Measurements from ENCODE around the gene PSEN2. TPM values are rescaled to one million over a fixed set of nuclear protein-coding genes. Genes with fewer than 3 reads are reported as not detected.

The PSEN2 gene
- total RNA-seq, 2 donors from 2014 or later, result 22.0 to 24.3 TPM

DNA sequence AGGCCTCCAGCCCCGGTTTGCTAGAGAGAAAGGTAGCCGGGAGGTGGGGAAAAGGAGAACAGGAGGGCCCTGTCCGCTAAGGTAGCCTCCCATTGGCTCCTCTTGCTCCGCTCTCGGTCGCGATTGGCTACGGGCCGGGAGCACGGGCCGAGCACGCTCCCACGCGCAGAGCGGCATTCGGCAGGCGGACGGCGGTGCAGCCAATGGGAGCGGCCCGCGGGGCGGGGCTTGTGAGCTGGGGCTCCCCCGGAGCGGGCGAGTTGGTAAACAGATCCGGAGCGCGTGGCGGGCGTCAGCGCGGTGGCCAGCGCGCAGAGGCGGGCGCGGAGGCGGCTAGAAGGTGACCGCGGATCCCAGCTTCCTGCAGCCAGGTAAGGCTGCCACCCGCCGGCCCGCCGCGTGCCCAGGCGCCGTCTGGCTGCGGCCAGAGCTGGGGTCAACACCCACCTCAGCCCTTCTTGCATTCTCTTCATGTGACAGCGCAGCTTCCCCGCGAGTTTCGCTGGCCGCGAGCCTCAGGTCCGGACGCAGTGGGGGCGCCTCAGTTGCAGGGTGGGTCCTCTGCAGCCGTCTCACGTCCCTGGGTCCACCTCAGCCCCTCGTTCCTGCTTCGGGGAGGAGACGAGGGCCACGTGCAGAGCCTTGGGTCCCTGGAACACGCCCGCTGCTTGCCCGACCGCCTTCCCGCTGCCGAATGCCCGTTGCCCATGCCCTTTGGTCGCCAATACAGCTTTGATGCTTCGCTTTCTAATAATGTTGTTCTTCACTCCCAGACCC lies 69.8 kb downstream of the PSEN2 start, which contains the start of gene COQ8A:
TSS of gene COQ8A (plus strand) at position 266 of the 777 bp plus-strand sequence. CDS start 21,092 bp downstream, outside the sequence.
- intact Hi-C loops (cut with DNase I), result loop anchor here in 1 of 2 donors (1.0 kb wide), 1 partner anchor 34 kb away; no protein-coding TSS in a partner anchor
- peak; percentile 99 for DNase-seq (ENCODE audit: low spot score)

DNA sequence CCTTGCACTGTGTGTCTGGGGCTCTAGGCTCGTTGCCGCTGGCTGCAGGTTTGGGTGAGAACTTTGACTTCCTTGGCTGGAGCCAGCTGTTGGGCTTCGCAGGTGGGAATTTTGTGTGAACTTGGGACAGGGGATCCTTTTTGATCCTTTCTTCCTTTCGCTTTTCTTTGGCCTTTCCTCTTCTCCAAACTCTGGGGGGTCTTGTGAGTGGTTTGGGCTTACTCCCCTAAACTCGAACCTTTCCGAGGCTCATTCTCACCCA lies 70.3 kb downstream of the PSEN2 start:
- DNase-seq (ENCODE audit: low spot score), result no peak
- intact Hi-C loops (cut with DNase I), result loop anchor here in 1 of 2 donors (1.0 kb wide), 1 partner anchor 34 kb away; no protein-coding TSS in a partner anchor

DNA sequence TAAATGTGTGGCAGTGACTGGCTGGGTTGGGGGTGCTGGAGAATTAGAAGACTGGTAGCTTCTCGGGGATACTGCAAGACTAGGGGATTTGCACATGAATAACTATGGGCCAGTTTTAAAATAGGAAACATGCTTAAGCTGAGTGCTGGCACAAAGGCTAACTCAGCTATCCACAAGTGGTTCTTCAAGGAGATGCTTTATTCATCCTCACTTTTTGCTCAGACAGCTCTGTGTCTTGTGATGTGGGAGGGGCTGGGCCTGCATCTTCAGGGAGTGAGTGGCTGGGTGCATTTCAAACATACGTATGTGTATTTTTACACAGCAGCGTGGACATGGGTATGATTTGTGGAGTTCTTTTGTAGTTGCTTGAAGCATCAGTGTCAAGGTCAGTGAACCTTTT lies 72.0 kb downstream of the PSEN2 start:
- DNase-seq (ENCODE audit: low spot score), result no peak
- intact Hi-C loops (cut with DNase I), result no loop called here

GRCh38 chr1:226943156-226943555 lies 72.7 kb downstream of the PSEN2 start:
- DNase-seq (ENCODE audit: low spot score), result no peak
- intact Hi-C loops (cut with DNase I), result no loop called here

DNA sequence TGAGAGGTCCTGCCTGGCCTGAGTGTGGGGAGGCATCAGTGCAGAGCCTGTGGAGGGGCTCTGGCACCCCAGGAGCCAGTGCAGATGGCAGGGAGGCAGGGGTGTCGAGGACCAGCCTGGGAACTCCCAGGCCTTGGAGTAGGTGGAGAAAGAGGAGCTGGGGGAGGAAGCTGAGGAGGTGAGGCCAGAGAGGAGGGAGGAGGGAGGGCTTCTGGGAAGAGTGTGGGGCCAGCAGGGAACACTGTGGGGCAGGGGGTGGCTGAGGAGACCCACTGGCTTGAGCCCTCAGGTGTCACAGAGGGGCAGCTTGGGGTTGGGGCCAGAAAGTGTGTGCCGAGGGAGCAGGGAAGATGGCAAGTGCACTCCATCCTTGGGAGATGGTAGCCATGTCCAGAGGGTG lies 73.5 kb downstream of the PSEN2 start:
- intact Hi-C loops (cut with DNase I), result no loop called here
- no peak for DNase-seq (ENCODE audit: low spot score)

DNA sequence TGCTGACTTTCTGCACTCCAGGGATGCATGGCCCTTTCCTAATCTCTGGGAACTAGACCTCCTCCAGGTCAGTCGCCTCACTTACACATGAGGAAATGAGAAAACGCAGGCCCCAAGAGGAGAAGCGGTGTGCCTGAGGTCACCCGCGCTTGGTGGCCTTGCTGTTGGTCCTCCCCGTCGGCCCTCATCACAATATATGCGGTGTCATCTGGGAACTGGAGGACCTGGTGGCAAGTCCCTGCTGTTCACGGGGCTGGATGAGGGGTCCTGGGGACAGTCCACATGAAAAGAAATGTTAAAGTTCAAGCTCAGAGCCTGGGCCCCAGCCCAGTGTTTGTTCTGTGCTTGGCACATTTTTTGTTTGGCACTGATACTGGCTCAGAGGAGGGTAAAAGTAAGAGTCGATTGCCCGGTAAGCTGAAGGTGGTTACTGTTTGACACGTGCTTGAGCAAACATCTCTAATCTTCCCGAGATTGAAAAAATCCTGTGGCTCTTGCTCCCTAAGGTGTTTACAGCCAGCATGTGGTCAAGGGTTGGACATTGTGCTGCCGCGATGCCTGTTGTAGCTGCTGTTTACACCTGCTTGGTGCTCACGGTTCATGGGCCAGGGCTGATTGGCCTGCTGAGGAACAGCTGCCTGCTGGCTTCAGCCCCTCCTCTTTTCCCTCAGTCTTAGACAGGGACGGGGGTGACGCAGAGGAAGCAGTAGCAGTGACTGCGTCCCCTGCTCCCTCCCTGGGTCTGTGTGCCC lies 74.9 kb downstream of the PSEN2 start:
- intact Hi-C loops (cut with DNase I), result no loop called here
- DNase-seq (ENCODE audit: low spot score), result no peak

Other genes with a start within 250 kb of the PSEN2 start
- 10 to 100 TPM; 22.4 to 24.4 TPM for gene ITPKB, start 131.3 kb upstream of the PSEN2 start, total RNA-seq
- gene COQ8A, start 69.7 kb downstream of the PSEN2 start, total RNA-seq, result 10 to 100 TPM; 15.4 to 21.1 TPM

All from posterior vena cava (tissue), 2 donors.